HG03097 (cell line): ENCODE data around the gene MGST2.
"Not testable (repeated sequence)": the region's sequence is repeated elsewhere in the genome, so short reads cannot be mapped to it uniquely, and the experiment has no call there.

ENCODE experiments used
- ATAC-seq: cut with Tn5 transposase; IDR thresholded peaks from one replicate; pipeline ENCODE4 v1.9.1; 2021; ENCODE audit not compliant: unreplicated experiment, low FRiP score

Gene MGST2

GRCh38 chr4:139698167-139698925 lies 32.7 kb downstream of the MGST2 start:
- ATAC-seq, result not testable (repeated sequence)

- ATAC-seq, result no peak
These were observed 34.9 kb downstream of the MGST2 start for GRCh38 chr4:139700568-139700967.

GRCh38 chr4:139704915-139705485 lies 39.4 kb downstream of the MGST2 start:
- no peak for ATAC-seq

GRCh38 chr4:139709660-139710059 lies 44.0 kb downstream of the MGST2 start:
- ATAC-seq, result no peak

GRCh38 chr4:139710073-139710472 lies 44.5 kb downstream of the MGST2 start:
- ATAC-seq, result no peak

GRCh38 chr4:139711461-139711860 lies 45.8 kb downstream of the MGST2 start:
- no peak for ATAC-seq

- no peak for ATAC-seq
These were observed 47.3 kb downstream of the MGST2 start for GRCh38 chr4:139712882-139713281.

GRCh38 chr4:139715746-139716391 lies 50.2 kb downstream of the MGST2 start:
- ATAC-seq, result no peak

- no peak for ATAC-seq
These were observed 52.7 kb downstream of the MGST2 start for GRCh38 chr4:139718358-139718757.

- no peak for ATAC-seq
These were observed 53.2 kb downstream of the MGST2 start for GRCh38 chr4:139718833-139719232.

GRCh38 chr4:139719381-139720101 lies 53.9 kb downstream of the MGST2 start:
- ATAC-seq, result no peak

GRCh38 chr4:139720806-139721205 lies 55.2 kb downstream of the MGST2 start:
- no peak for ATAC-seq

GRCh38 chr4:139721789-139722188 lies 56.2 kb downstream of the MGST2 start:
- no peak for ATAC-seq

- no peak for ATAC-seq
These were observed 59.6 kb downstream of the MGST2 start for GRCh38 chr4:139725236-139725635.

- no peak for ATAC-seq
These were observed 61.0 kb downstream of the MGST2 start for GRCh38 chr4:139726615-139727014.

GRCh38 chr4:139728146-139728545 lies 62.5 kb downstream of the MGST2 start:
- ATAC-seq, result no peak

- ATAC-seq, result no peak
These were observed 63.2 kb downstream of the MGST2 start for GRCh38 chr4:139728840-139729239.

- no peak for ATAC-seq
These were observed 67.5 kb downstream of the MGST2 start for GRCh38 chr4:139732991-139733570.

GRCh38 chr4:139734201-139734874 lies 68.7 kb downstream of the MGST2 start:
- ATAC-seq, result no peak

- peak; percentile 55 for ATAC-seq
These were observed 69.3 kb downstream of the MGST2 start for GRCh38 chr4:139734875-139735380.
